NCI-H82 treated with DMSO at 0.1 percent for 48 hours (cell line): ENCODE measurements around the gene KCTD16.

ENCODE experiments used
- DNase-seq: peaks from one replicate; lab custom pipeline; 2025; ENCODE audit not compliant: unreplicated experiment; lab: John Stamatoyannopoulos, UW

The KCTD16 gene

GRCh38 chr5:144170276-144171024, at the start of gene KCTD16, which contains the start of gene YIPF5:
Gene KCTD16 (plus strand): TSS chr5:144170873.
Gene YIPF5 (minus strand): TSS chr5:144170659. CDS start chr5:144169955, 704 bp downstream.
- DNase-seq = peak; percentile 73

- DNase-seq = no peak
These were observed 49.1 kb upstream of the KCTD16 start for GRCh38 chr5:144121577-144121976.

GRCh38 chr5:144122081-144122480, 48.6 kb upstream of the KCTD16 start:
- peak; percentile 77 for DNase-seq

- DNase-seq = peak; percentile 87
These were observed 48.0 kb upstream of the KCTD16 start for GRCh38 chr5:144122641-144123040.

- no peak for DNase-seq
These were observed 45.4 kb upstream of the KCTD16 start for GRCh38 chr5:144125163-144125726.

- DNase-seq = no peak
These were observed 44.0 kb upstream of the KCTD16 start for GRCh38 chr5:144126707-144127106.

GRCh38 chr5:144128844-144129243, 41.8 kb upstream of the KCTD16 start:
- DNase-seq = no peak

GRCh38 chr5:144130306-144130705, 40.4 kb upstream of the KCTD16 start:
- no peak for DNase-seq

- DNase-seq = no peak
These were observed 39.4 kb upstream of the KCTD16 start for GRCh38 chr5:144131261-144131660.

- DNase-seq = no peak
These were observed 37.5 kb upstream of the KCTD16 start for GRCh38 chr5:144133050-144133633.

- DNase-seq = no peak
These were observed 36.4 kb upstream of the KCTD16 start for GRCh38 chr5:144134194-144134826.

- no peak for DNase-seq
These were observed 35.4 kb upstream of the KCTD16 start for GRCh38 chr5:144135113-144135762.

GRCh38 chr5:144139586-144139985, 31.1 kb upstream of the KCTD16 start:
- no peak for DNase-seq

GRCh38 chr5:144141585-144141984, 29.1 kb upstream of the KCTD16 start:
- no peak for DNase-seq

GRCh38 chr5:144142139-144142823, 28.4 kb upstream of the KCTD16 start:
- DNase-seq = peak; percentile 54

- DNase-seq = no peak
These were observed 27.9 kb upstream of the KCTD16 start for GRCh38 chr5:144142824-144143162.

GRCh38 chr5:144143625-144144024, 27.0 kb upstream of the KCTD16 start:
- no peak for DNase-seq

- DNase-seq = peak; percentile 24
These were observed 25.5 kb upstream of the KCTD16 start for GRCh38 chr5:144144956-144145751.

GRCh38 chr5:144151026-144151425, 19.6 kb upstream of the KCTD16 start:
- no peak for DNase-seq

- DNase-seq = no peak
These were observed 13.9 kb upstream of the KCTD16 start for GRCh38 chr5:144156767-144157171.
